HepG2 (cell line): ENCODE data around the gene MYO7B. TPM values are rescaled to one million over a fixed set of nuclear protein-coding genes. Genes with fewer than 3 reads are reported as not detected.
A peak's percentile ranks its signal among the peaks of the same experiment; 100 is the strongest.

Experiments used
- GZF1 ChIP-seq: sonication (generic); formaldehyde crosslinking; IDR thresholded peaks from 2 replicates; pipeline ENCODE4 v1.5.1; 2020; ENCODE audit warnings: mild to moderate bottlenecking, missing genetic modification reagents
- HNRNPH1 ChIP-seq: fragments of 200-400 bp; formaldehyde crosslinking; optimal IDR thresholded peaks from 2 replicates; pipeline ENCODE3; 2017; ENCODE audit warnings: mild to moderate bottlenecking, low read depth, low read length
- MYC ChIP-seq: sonication (generic); formaldehyde crosslinking; IDR thresholded peaks from 2 replicates; pipeline ENCODE4 v1.9.0; 2021; ENCODE audit warnings: missing genetic modification reagents, borderline replicate concordance
- NFKBIZ ChIP-seq: IDR thresholded peaks from 2 replicates; pipeline ENCODE4 v1.6.1; 2018; ENCODE audit warnings: missing genetic modification reagents, missing compliant biosample characterization
- PAF1 ChIP-seq: IDR thresholded peaks from 2 replicates; pipeline ENCODE4 v1.6.1; 2016; ENCODE audit warnings: missing genetic modification reagents, missing compliant biosample characterization
- SUZ12 ChIP-seq: fragments of 150-350 bp; IDR thresholded peaks from 2 replicates; pipeline ENCODE4 v1.6.1; 2014; ENCODE audit warnings: low read depth, low read length
- ZNF224 ChIP-seq: sonication (generic); formaldehyde crosslinking; IDR thresholded peaks from 2 replicates; pipeline ENCODE4 v1.5.0; 2020; ENCODE audit warnings: mild to moderate bottlenecking, missing genetic modification reagents
- ZNF44 ChIP-seq: sonication (generic); formaldehyde crosslinking; IDR thresholded peaks from 2 replicates; pipeline ENCODE4 v1.5.1; 2020; ENCODE audit warnings: mild to moderate bottlenecking, missing genetic modification reagents
- ZNF556 ChIP-seq: sonication (generic); formaldehyde crosslinking; IDR thresholded peaks from 2 replicates; pipeline ENCODE4 v1.4.0; 2020; ENCODE audit warnings: mild to moderate bottlenecking, missing genetic modification reagents, borderline replicate concordance
- ZNF749 ChIP-seq: sonication (generic); formaldehyde crosslinking; IDR thresholded peaks from 2 replicates; pipeline ENCODE4 v1.8.0; 2022; ENCODE audit warnings: mild to moderate bottlenecking, missing genetic modification reagents, moderate library complexity, borderline replicate concordance
- polyA plus RNA-seq, 8 experiments: library from polyadenylated mRNA; depleted of rRNA in 3 of 8; stranded (reverse) in 7 of 8; unstranded in 1 of 8; fragments of >200 nt; fragmentation: Illumina TruSeq in 4 of 8; extraction: Trizol in 4 of 8; gene quantifications; 2 replicates each; pipeline versions ENCODE4 v1.2.1 to v1.2.3, GENCODE V29; 2011 to 2016; ENCODE audit warnings: low read depth in 4 of 8, missing spikeins in 1 of 8, mixed read lengths in 1 of 8; ENCODE audit not compliant: insufficient read depth in 1 of 8
- total RNA-seq, 5 experiments: library from RNA; depleted of rRNA; stranded (reverse); fragments of >200 nt; fragmentation: Illumina TruSeq; extraction: Trizol; gene quantifications; 2 replicates each; pipeline ENCODE4 v1.2.3, GENCODE V29; 2016; ENCODE audit warnings: low read depth in 1 of 5
- TF ChIP-seq, protein P1 (sequence below): sonication (generic); formaldehyde crosslinking; IDR thresholded peaks from 2 replicates; pipeline ENCODE4 v1.5.0; 2020; ENCODE audit warnings: mild to moderate bottlenecking, missing genetic modification reagents
- TF ChIP-seq, protein P2 (sequence below): sonication (generic); formaldehyde crosslinking; IDR thresholded peaks from 2 replicates; pipeline ENCODE4 v1.4.0; 2020; ENCODE audit warnings: missing genetic modification reagents, borderline replicate concordance
- TF ChIP-seq, protein P3 (sequence below): sonication (generic); formaldehyde crosslinking; IDR thresholded peaks from 2 replicates; pipeline ENCODE4 v1.4.0; 2020; ENCODE audit warnings: mild to moderate bottlenecking, missing genetic modification reagents
- TF ChIP-seq, protein P4 (sequence below): sonication (generic); formaldehyde crosslinking; IDR thresholded peaks from 2 replicates; pipeline ENCODE4 v1.4.0; 2020; ENCODE audit warnings: mild to moderate bottlenecking, missing genetic modification reagents, borderline replicate concordance

MYO7B gene
- total and polyA plus RNA-seq, 2 of the 13 experiments (the other 11 are each of a cell fraction or from before 2014, with no cell fraction given), result not detected

DNA sequence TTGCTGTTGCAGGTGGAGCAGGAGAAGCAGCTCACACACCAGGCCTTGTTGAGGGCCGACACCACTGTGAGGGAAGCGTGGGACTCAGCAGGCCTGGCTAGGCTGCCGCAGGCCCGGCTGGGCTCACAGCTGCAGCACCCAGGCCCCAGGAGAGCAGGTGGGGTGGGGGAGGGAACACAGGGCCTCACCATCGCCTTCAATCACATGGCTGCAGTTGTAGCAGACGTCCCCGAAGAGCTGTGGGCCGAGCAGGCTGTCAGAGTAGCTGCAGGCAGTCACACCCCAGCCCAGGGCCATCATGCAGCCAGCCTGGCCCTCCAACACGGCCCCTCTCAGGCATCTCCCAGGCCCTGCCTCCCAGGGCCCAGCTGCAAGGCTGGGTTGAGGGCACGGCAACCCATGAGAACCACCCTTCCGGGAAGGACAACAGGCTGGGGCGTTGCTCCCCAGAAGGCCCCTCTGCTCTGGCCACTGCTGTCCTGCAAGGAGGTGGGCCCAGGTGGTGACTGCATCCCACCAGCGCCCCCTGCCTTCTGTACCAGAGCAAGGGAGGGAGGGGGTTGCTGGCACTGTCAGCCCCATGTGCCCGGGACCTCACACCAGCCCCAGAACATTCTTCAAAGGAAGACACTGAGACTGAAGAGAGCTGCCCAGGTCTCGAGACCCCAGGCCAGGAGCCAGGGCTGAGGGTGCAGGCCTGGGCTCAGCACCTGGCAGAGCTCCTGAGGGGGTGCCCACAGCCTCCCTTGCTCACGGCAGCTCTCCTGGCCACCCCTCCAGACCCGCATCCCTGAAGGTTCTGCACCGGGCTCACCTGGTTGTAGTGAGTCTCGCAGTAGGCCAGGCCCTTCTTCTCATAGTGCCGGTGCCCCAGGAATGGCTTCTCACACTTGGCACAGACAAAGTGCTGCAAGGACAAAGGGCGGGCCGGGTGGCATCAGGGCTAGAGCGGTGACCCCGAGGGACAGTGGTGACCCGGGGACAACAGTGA lies 104.9 kb downstream of the MYO7B start (continued):
- TF ChIP-seq, protein P1, sequence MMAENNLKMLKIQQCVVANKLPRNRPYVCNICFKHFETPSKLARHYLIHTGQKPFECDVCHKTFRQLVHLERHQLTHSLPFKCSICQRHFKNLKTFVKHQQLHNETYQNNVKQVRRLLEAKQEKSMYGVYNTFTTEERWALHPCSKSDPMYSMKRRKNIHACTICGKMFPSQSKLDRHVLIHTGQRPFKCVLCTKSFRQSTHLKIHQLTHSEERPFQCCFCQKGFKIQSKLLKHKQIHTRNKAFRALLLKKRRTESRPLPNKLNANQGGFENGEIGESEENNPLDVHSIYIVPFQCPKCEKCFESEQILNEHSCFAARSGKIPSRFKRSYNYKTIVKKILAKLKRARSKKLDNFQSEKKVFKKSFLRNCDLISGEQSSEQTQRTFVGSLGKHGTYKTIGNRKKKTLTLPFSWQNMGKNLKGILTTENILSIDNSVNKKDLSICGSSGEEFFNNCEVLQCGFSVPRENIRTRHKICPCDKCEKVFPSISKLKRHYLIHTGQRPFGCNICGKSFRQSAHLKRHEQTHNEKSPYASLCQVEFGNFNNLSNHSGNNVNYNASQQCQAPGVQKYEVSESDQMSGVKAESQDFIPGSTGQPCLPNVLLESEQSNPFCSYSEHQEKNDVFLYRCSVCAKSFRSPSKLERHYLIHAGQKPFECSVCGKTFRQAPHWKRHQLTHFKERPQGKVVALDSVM (CRISPR knock-in tag), result no peak
- TF ChIP-seq, protein P2, sequence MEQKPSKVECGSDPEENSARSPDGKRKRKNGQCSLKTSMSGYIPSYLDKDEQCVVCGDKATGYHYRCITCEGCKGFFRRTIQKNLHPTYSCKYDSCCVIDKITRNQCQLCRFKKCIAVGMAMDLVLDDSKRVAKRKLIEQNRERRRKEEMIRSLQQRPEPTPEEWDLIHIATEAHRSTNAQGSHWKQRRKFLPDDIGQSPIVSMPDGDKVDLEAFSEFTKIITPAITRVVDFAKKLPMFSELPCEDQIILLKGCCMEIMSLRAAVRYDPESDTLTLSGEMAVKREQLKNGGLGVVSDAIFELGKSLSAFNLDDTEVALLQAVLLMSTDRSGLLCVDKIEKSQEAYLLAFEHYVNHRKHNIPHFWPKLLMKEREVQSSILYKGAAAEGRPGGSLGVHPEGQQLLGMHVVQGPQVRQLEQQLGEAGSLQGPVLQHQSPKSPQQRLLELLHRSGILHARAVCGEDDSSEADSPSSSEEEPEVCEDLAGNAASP (CRISPR knock-in tag), result no peak
- TF ChIP-seq, protein P3, sequence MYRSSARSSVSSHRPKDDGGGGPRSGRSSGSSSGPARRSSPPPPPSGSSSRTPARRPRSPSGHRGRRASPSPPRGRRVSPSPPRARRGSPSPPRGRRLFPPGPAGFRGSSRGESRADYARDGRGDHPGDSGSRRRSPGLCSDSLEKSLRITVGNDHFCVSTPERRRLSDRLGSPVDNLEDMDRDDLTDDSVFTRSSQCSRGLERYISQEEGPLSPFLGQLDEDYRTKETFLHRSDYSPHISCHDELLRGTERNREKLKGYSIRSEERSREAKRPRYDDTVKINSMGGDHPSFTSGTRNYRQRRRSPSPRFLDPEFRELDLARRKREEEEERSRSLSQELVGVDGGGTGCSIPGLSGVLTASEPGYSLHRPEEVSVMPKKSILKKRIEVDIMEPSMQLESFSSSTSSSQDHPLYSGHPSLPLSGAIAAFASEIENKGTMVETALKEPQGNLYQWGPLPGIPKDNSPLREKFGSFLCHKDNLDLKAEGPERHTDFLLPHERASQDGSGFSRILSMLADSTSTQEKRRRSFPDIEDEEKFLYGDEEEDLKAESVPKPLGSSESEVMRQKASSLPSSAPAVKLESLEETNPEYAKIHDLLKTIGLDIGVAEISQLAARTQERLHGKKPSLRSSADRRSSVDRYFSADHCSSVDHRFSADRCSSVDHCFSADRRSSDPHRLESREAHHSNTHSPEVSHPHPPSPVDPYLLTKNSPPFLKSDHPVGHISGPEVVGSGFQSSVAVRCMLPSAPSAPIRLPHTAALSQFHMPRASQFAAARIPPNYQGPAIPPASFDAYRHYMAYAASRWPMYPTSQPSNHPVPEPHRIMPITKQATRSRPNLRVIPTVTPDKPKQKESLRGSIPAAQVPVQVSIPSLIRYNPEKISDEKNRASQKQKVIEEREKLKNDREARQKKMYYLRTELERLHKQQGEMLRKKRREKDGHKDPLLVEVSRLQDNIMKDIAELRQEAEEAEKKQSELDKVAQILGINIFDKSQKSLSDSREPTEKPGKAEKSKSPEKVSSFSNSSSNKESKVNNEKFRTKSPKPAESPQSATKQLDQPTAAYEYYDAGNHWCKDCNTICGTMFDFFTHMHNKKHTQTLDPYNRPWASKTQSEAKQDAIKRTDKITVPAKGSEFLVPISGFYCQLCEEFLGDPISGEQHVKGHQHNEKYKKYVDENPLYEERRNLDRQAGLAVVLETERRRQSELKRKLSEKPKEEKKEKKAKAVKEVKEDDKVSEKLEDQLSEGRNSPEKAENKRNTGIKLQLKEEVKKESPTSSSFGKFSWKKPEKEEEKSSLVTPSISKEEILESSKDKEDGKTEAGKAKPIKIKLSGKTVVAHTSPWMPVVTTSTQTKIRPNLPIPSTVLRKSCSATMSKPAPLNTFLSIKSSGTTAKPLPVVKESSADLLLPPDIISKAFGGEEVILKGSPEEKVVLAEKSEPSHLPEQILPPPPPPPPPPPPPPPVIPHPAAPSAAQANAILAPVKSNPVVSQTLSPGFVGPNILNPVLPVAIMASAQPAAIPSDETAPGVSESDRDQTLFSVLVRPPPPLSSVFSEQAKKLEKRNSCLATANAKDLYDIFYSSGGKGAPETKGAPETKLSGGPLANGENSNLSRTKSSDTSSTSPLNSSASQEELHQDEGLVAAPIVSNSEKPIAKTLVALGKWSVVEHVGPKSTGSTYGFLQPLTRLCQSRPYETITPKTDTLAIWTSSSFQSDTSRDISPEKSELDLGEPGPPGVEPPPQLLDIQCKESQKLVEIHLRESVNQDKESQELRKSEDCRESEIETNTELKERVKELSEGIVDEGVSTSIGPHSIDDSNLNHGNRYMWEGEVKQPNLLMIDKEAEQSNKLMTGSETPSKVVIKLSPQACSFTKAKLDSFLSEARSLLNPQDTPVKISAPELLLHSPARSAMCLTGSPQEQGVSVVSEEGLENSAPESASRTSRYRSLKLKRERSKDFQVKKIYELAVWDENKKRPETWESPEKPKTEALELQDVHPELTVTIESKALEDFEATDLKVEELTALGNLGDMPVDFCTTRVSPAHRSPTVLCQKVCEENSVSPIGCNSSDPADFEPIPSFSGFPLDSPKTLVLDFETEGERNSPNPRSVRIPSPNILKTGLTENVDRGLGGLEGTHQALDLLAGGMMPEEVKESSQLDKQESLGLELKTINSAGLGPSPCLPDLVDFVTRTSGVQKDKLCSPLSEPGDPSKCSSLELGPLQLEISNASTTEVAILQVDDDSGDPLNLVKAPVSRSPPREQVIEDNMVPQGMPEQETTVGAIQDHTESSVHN (CRISPR knock-in tag), result no peak
- TF ChIP-seq ZNF224 (CRISPR knock-in tag), result peak; percentile 45; the same call in 1 of the 2 replicates
- TF ChIP-seq, protein P4, sequence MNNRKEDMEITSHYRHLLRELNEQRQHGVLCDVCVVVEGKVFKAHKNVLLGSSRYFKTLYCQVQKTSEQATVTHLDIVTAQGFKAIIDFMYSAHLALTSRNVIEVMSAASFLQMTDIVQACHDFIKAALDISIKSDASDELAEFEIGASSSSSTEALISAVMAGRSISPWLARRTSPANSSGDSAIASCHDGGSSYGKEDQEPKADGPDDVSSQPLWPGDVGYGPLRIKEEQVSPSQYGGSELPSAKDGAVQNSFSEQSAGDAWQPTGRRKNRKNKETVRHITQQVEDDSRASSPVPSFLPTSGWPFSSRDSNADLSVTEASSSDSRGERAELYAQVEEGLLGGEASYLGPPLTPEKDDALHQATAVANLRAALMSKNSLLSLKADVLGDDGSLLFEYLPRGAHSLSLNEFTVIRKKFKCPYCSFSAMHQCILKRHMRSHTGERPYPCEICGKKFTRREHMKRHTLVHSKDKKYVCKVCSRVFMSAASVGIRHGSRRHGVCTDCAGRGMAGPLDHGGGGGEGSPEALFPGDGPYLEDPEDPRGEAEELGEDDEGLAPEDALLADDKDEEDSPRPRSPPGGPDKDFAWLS (CRISPR knock-in tag), result no peak
- TF ChIP-seq MYC (CRISPR knock-in tag), result peak; percentile 32; the same call in 1 of the 2 replicates
- no peak for TF ChIP-seq GZF1 (CRISPR knock-in tag)
- TF ChIP-seq SUZ12, result no peak
- 0 out of 2 replicates have a peak, but pooled peaks have one; percentile 51 for TF ChIP-seq ZNF556 (CRISPR knock-in tag)
- TF ChIP-seq PAF1, result no peak
- TF ChIP-seq NFKBIZ (CRISPR knock-in tag), result 0 out of 2 replicates have a peak, but pooled peaks have one; percentile 59
- no peak for TF ChIP-seq ZNF44 (CRISPR knock-in tag)
- TF ChIP-seq HNRNPH1, result no peak
- TF ChIP-seq ZNF749 (CRISPR knock-in tag), result no peak
